C4-2B (cell line): ENCODE measurements around the gene CEACAM3.

Experiments
- ZFX ChIP-seq: fragments of 450-650 bp; IDR thresholded peaks from 2 replicates; pipeline ENCODE4 v1.6.1; 2017
- TF ChIP-seq, protein P1 (sequence below): fragments of 450-650 bp; conservative IDR thresholded peaks from 2 replicates; pipeline ENCODE4 v1.5.1; 2017; ENCODE audit warnings: mild to moderate bottlenecking

DNA sequence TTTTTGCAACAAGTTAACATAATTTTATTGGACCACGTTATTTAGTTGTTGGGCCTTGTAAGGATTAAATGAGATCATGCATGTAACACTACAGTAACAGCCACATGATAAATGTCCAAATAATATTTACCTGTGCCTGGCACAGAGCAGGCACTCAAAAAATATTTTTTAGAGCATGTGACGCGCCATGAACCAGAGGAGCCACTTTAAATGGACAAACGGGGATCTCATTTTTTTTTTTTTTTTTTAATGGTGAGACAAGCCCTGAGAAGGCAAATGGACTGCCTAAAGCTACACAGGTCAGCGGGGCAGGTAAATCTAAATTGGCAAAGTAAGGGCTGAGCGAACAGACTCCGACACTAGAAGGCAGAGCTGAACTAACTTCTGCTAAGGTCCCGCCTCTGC is 62.8 kb downstream of the CEACAM3 start:
- TF ChIP-seq, protein P1, sequence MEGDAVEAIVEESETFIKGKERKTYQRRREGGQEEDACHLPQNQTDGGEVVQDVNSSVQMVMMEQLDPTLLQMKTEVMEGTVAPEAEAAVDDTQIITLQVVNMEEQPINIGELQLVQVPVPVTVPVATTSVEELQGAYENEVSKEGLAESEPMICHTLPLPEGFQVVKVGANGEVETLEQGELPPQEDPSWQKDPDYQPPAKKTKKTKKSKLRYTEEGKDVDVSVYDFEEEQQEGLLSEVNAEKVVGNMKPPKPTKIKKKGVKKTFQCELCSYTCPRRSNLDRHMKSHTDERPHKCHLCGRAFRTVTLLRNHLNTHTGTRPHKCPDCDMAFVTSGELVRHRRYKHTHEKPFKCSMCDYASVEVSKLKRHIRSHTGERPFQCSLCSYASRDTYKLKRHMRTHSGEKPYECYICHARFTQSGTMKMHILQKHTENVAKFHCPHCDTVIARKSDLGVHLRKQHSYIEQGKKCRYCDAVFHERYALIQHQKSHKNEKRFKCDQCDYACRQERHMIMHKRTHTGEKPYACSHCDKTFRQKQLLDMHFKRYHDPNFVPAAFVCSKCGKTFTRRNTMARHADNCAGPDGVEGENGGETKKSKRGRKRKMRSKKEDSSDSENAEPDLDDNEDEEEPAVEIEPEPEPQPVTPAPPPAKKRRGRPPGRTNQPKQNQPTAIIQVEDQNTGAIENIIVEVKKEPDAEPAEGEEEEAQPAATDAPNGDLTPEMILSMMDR, result no peak; the same call in 1 of the 2 replicates
- no peak for TF ChIP-seq ZFX
